Cardiac septum (tissue), 1 donor: Measurements from ENCODE around the gene ADAMTS13. TPM values are rescaled to one million over a fixed set of nuclear protein-coding genes. Genes with fewer than 3 reads are reported as not detected.

ENCODE experiments used
- DNase-seq: peaks from one replicate; pipeline ENCODE4 v3.0.0-alpha.2; 2020; ENCODE audit warnings: low spot score
- intact Hi-C: fragments of 100-400 bp; cut with DNase I; formaldehyde crosslinking; loops from one replicate; pipeline ENCODE4 v1.14.0; 2022
- total RNA-seq: library from RNA; stranded (reverse); fragmentation: NEBNext Ultra II Directional; extraction: Animal tissue kit (Norgen Biotek cat#: 25700); gene quantifications from one replicate; pipeline ENCODE4 v1.2.1, GENCODE V29; 2021
- donor health status: DM: no; HTN: no; CAD: no.

The ADAMTS13 gene
- total RNA-seq, 1 donor from 2014 or later = 3.3 TPM

- no peak for DNase-seq
- intact Hi-C loops = loop anchor here (5.0 to 10.0 kb wide), 2 partner anchors 55 to 443 kb away; partner anchors contain the start of genes ADAMTS13 and GTF3C5
Observed at GRCh38 chr9:133477461-133477860, 55.3 kb downstream of the ADAMTS13 start.

GRCh38 chr9:133477992-133478850 is 56.1 kb downstream of the ADAMTS13 start:
- intact Hi-C loops = loop anchor here (5.0 to 10.0 kb wide), 2 partner anchors 56 to 443 kb away; partner anchors contain the start of genes ADAMTS13 and GTF3C5
- no peak for DNase-seq

GRCh38 chr9:133478851-133479711 is 56.9 kb downstream of the ADAMTS13 start, which contains the start of gene SLC2A6:
Gene SLC2A6, minus strand, starts transcription at chr9:133479099. Its CDS starts 40 bp downstream, at chr9:133479059.
- intact Hi-C loops = loop anchor here (5.0 to 10.0 kb wide), 2 partner anchors 57 to 444 kb away; partner anchors contain the start of genes ADAMTS13 and GTF3C5
- peak; percentile 90 for DNase-seq

GRCh38 chr9:133483611-133484010 is 61.4 kb downstream of the ADAMTS13 start:
- intact Hi-C loops = no loop called here
- no peak for DNase-seq

GRCh38 chr9:133484671-133485437 is 62.7 kb downstream of the ADAMTS13 start:
- no peak for DNase-seq
- intact Hi-C loops = loop anchor here (5.0 kb wide), 1 partner anchor 298 kb away; no protein-coding TSS in a partner anchor

GRCh38 chr9:133485531-133486260 is 63.5 kb downstream of the ADAMTS13 start:
- DNase-seq = no peak
- intact Hi-C loops = loop anchor here (1.0 to 5.0 kb wide), 2 partner anchors 79 to 298 kb away; no protein-coding TSS in a partner anchor

- intact Hi-C loops = loop anchor here (5.0 kb wide), 1 partner anchor 300 kb away; no protein-coding TSS in a partner anchor
- no peak for DNase-seq
Observed at GRCh38 chr9:133487331-133487725, 65.2 kb downstream of the ADAMTS13 start.

GRCh38 chr9:133488686-133489252 is 66.6 kb downstream of the ADAMTS13 start:
- DNase-seq = no peak
- intact Hi-C loops = loop anchor here (5.0 kb wide), 1 partner anchor 301 kb away; no protein-coding TSS in a partner anchor

- no peak for DNase-seq
- intact Hi-C loops = loop anchor here (5.0 kb wide), 1 partner anchor 302 kb away; no protein-coding TSS in a partner anchor
Observed at GRCh38 chr9:133489253-133490190, 67.4 kb downstream of the ADAMTS13 start.

- intact Hi-C loops = no loop called here
- DNase-seq = no peak
Observed at GRCh38 chr9:133490201-133490681, 68.1 kb downstream of the ADAMTS13 start.

- intact Hi-C loops = no loop called here
- no peak for DNase-seq
Observed at GRCh38 chr9:133490865-133491655, 68.9 kb downstream of the ADAMTS13 start.

GRCh38 chr9:133491656-133491925 is 69.4 kb downstream of the ADAMTS13 start:
- no peak for DNase-seq

GRCh38 chr9:133492061-133493021 is 70.2 kb downstream of the ADAMTS13 start:
- DNase-seq = no peak

More at GRCh38 chr9:133491656-133491925, 69.4 kb downstream of the ADAMTS13 start:
- intact Hi-C loops = no loop called here

GRCh38 chr9:133493428-133493827 is 71.3 kb downstream of the ADAMTS13 start:
- intact Hi-C loops = no loop called here
- no peak for DNase-seq

More at GRCh38 chr9:133492061-133493021, 70.2 kb downstream of the ADAMTS13 start:
- intact Hi-C loops = no loop called here
